Stomach (tissue), 4 donors: ENCODE results near the gene CELF4.

Experiments used
- CTCF ChIP-seq, 7 experiments: fragments of 450-650 bp in 4 of 7; fragments of 200-600 bp in 3 of 7; sonication (generic) in 3 of 7; IDR thresholded peaks; one replicate each; pipeline ENCODE4 v1.5.1; 2016 to 2019; ENCODE audit warnings: antibody characterized with exemption in 7 of 7, control low read depth in 2 of 7, mild to moderate bottlenecking in 1 of 7
- EP300 ChIP-seq: sonication (generic); formaldehyde crosslinking; IDR thresholded peaks from one replicate; pipeline ENCODE4 v1.6.1; 2017; ENCODE audit warnings: antibody characterized with exemption
- POLR2A ChIP-seq, 4 donors: fragments of 450-650 bp; IDR thresholded peaks; one replicate each; pipeline ENCODE4 v1.6.1; 2016; ENCODE audit warnings: antibody characterized with exemption in 4 of 4, control low read depth in 2 of 4, mild to moderate bottlenecking in 1 of 4, moderate library complexity in 1 of 4
- POLR2AphosphoS5 ChIP-seq, 3 donors: sonication (generic); formaldehyde crosslinking; IDR thresholded peaks; one replicate each; pipeline ENCODE4 v1.6.1; 2016; ENCODE audit warnings: antibody characterized with exemption in 3 of 3

- TF ChIP-seq CTCF (IDR thresholded peaks at IDR 0.05) (no peak), POLR2AphosphoS5 (IDR thresholded peaks at IDR 0.05) (no peak), POLR2A (IDR thresholded peaks at IDR 0.05) (no peak), EP300 (no peak)
These were observed 59.6 kb downstream of the CELF4 start for GRCh38 chr18:37506001-37506400.
